Heart left ventricle (tissue), 16 donors: Measurements from ENCODE around the gene DNM1. TPM values are rescaled to one million over a fixed set of nuclear protein-coding genes. Genes with fewer than 3 reads are reported as not detected.

Experiments used
- ATAC-seq, 4 donors: fragments of 200-7000 bp; cut with Tn5 transposase; one replicate each; pipeline ENCODE4 v1.9.1; 2020 to 2022; ENCODE audit warnings: moderate library complexity in 4 of 4, mild to moderate bottlenecking in 3 of 4, moderate number of reproducible peaks in 1 of 4
- DNase-seq, 5 donors: peaks; one replicate each; pipeline ENCODE4 v3.0.0-alpha.2; 2020
- H3K27ac ChIP-seq, 12 donors: fragments of 200-600 bp; sonication (generic) in 4 of 12; one replicate each; pipeline versions ENCODE4 v1.5.0 to v1.8.0; 2016 to 2022; ENCODE audit warnings: mild to moderate bottlenecking in 2 of 12
- H3K27me3 ChIP-seq, 9 donors: fragments of 200-600 bp; sonication (generic) in 2 of 9; one replicate each; pipeline versions ENCODE4 v1.5.1 to v1.8.0; 2016 to 2022; ENCODE audit warnings: mild to moderate bottlenecking in 3 of 9
- H3K36me3 ChIP-seq, 9 donors: fragments of 200-600 bp; sonication (generic) in 2 of 9; one replicate each; pipeline versions ENCODE4 v1.5.0 to v1.8.0; 2018 to 2022; ENCODE audit warnings: mild to moderate bottlenecking in 2 of 9
- H3K4me1 ChIP-seq, 12 donors: fragments of 200-600 bp; sonication (generic) in 4 of 12; one replicate each; pipeline versions ENCODE4 v1.5.0 to v1.8.0; 2016 to 2022; ENCODE audit warnings: mild to moderate bottlenecking in 3 of 12
- H3K4me3 ChIP-seq, 12 donors: fragments of 200-600 bp; sonication (generic) in 4 of 12; one replicate each; pipeline versions ENCODE4 v1.5.0 to v1.8.0; 2017 to 2022; ENCODE audit warnings: mild to moderate bottlenecking in 9 of 12, moderate library complexity in 4 of 12
- H3K9me3 ChIP-seq, 12 donors: fragments of 200-600 bp; sonication (generic) in 4 of 12; one replicate each; pipeline versions ENCODE4 v1.5.0 to v1.8.0; 2016 to 2022; ENCODE audit warnings: mild to moderate bottlenecking in 1 of 12
- CTCF ChIP-seq, 12 donors: fragments of 200-600 bp; sonication (generic) in 4 of 12; IDR thresholded peaks; one replicate each; pipeline versions ENCODE4 v1.5.0 to v1.8.0; 2018 to 2022; ENCODE audit warnings: antibody characterized with exemption in 12 of 12, mild to moderate bottlenecking in 5 of 12
- POLR2A ChIP-seq, 2 donors: fragments of 450-650 bp; IDR thresholded peaks; one replicate each; pipeline ENCODE4 v1.6.1; 2017; ENCODE audit warnings: antibody characterized with exemption in 2 of 2, mild to moderate bottlenecking in 2 of 2, moderate library complexity in 2 of 2
- WGBS, 4 donors: extraction: QIAGEN DNeasy Blood & Tissue Kit in 2 of 4; methylation state at CpG; one replicate each; pipeline versions ENCODE4 v1.1.5 to v1.1.7; 2013 to 2018; 5-methylcytosine and 5-hydroxymethylcytosine counted together
- intact Hi-C, 10 donors: fragments of 100-400 bp; cut with DNase I; formaldehyde crosslinking; loops; one replicate each; pipeline versions ENCODE4 v1.11.1 to v1.14.2; 2022
- polyA plus RNA-seq, 2 donors: library from polyadenylated mRNA; stranded (reverse); fragments of 200-250 nt; gene quantifications; one replicate each; pipeline ENCODE4 v1.2.3, GENCODE V29; 2013
- total RNA-seq, 9 donors: library from RNA; depleted of rRNA in 2 of 9; stranded (reverse); fragments of >200 nt in 2 of 9; fragmentation: NEBNext Ultra II Directional in 3 of 9; extraction: Animal tissue kit (Norgen Biotek cat#: 25700) in 3 of 9; gene quantifications; one replicate each; pipeline versions ENCODE4 v1.1.0 to v1.2.4, GENCODE V29; 2016 to 2023
- donor health status: ischemic (EF 13 %, LVEDD 7.1; RV severe dilation, severe dysfunction).
- donor health status: healthy with polysubstance abuse.
- donor health status: DM: no; HTN: yes; CAD: no.
- donor health status: DM: no; HTN: no; CAD: no.
- donor health status: ischemic (EF 25% LVEDD 6.9; RV normal size, moderate dysfunction).
- donor health status: ischemic (EF 25% LVEDD 5.7; RV mildly dilated, moderate dysfunction).
- donor health status: healthy.
- donor health status: DM: yes; HTN: yes; CAD: no.
- donor health status: ischemic (EF 35%, LVEDD 5.7; RV mildly dilated, moderate dysfunction).
- donor health status: nonischemic (EF 11% LVEDD 7.7; RV severe dilation, severe dysfunction).
- donor health status: DM: yes; HTN: yes; CAD: no.
- donor health status: PGD.
- donor health status: ischemic (EF 29% LVEDD 5.4; RV normal size, mild dysfunction).
- donor health status: nonischemic (EF 23%, LVEDD 6.1; RV moderate dilation, normal function).

DNM1 gene
- total and polyA plus RNA-seq, 11 donors: 1.6 to 17.2 (median 3.6) TPM

- no peaks in the 10 kb centered on the region for H3K27me3 ChIP-seq
- WGBS, 4 donors: 91 to 96% (median 95%) methylated on average over 12 of the region's 12 CpGs
- DNase-seq: no peak
- peaks cover 0 to 8% (median 0%) of the 10 kb centered on the region in 12 donors for H3K4me1 ChIP-seq
- intact Hi-C loops: no loop called here
- H3K36me3 ChIP-seq: peaks cover 0 to 42% (median 29%) of the 10 kb centered on the region in 9 donors
- no peak for ATAC-seq
- no peaks in the 10 kb centered on the region for H3K9me3 ChIP-seq
- TF ChIP-seq POLR2A (IDR thresholded peaks at IDR 0.05): no peak
- no peak for TF ChIP-seq CTCF (IDR thresholded peaks at IDR 0.05)
- H3K27ac ChIP-seq: no peak overlapping the region
- H3K4me3 ChIP-seq: no peak overlapping the region
Measured at GRCh38 chr9:128285033-128285784, 82.0 kb downstream of the DNM1 start.

GRCh38 chr9:128286440-128286839 is 83.3 kb downstream of the DNM1 start:
- WGBS, 4 donors: 33 to 50% (median 41%) methylated on average over 6 of the region's 6 CpGs
- DNase-seq (peak in 4 of 5 donors; percentile 52 to 71 (median 66)), ATAC-seq (peak; percentile 80 to 87 (median 82))
- TF ChIP-seq POLR2A (IDR thresholded peaks at IDR 0.05): no peak
- Histone ChIP-seq H3K27ac (no peak overlapping the region), H3K27me3 (no peaks in the 10 kb centered on the region), H3K9me3 (no peaks in the 10 kb centered on the region), H3K36me3 (peaks cover 0 to 46% (median 29%) of the 10 kb centered on the region in 9 donors), H3K4me1 (peaks cover 0 to 8% (median 0%) of the 10 kb centered on the region in 12 donors), H3K4me3 (no peak overlapping the region)
- intact Hi-C loops: no loop called here

GRCh38 chr9:128288273-128289004 is 85.3 kb downstream of the DNM1 start:
- intact Hi-C loops: no loop called here
- 78 to 88% (median 86%) methylated on average over 11 of the region's 11 CpGs for WGBS, 4 donors
- DNase-seq (no peak), ATAC-seq (no peak)
- peaks cover 0 to 8% (median 0%) of the 10 kb centered on the region in 12 donors for H3K4me1 ChIP-seq
- H3K27me3 ChIP-seq: no peaks in the 10 kb centered on the region
- H3K4me3 ChIP-seq: no peak overlapping the region
- peaks cover 0 to 46% (median 29%) of the 10 kb centered on the region in 9 donors for H3K36me3 ChIP-seq
- TF ChIP-seq POLR2A (IDR thresholded peaks at IDR 0.05): no peak
- no peak for TF ChIP-seq CTCF (IDR thresholded peaks at IDR 0.05)
- H3K9me3 ChIP-seq: no peaks in the 10 kb centered on the region
- no peak overlapping the region for H3K27ac ChIP-seq

- Histone ChIP-seq H3K27me3 (no peaks in the 10 kb centered on the region), H3K36me3 (peaks cover 0 to 29% (median 12%) of the 10 kb centered on the region in 9 donors), H3K4me3 (no peak overlapping the region), H3K27ac (no peak overlapping the region), H3K4me1 (peaks cover 0 to 6% (median 0%) of the 10 kb centered on the region in 12 donors), H3K9me3 (no peaks in the 10 kb centered on the region)
- DNase-seq: no peak
- TF ChIP-seq POLR2A (IDR thresholded peaks at IDR 0.05): no peak
- intact Hi-C loops: loop anchor here in 2 of 10 donors (10.0 kb wide), 2 partner anchors 53 to 343 kb away; partner anchors contain the start of gene SLC27A4 (in 1 of the 2)
- no peak for ATAC-seq
- 92 to 95% (median 94%) methylated on average over 3 of the region's 3 CpGs for WGBS, 4 donors
Measured at GRCh38 chr9:128292009-128292408, 88.8 kb downstream of the DNM1 start.

- 86 to 92% (median 88%) methylated on average over 4 of the region's 4 CpGs for WGBS, 4 donors
Measured at GRCh38 chr9:128293091-128293490, 89.9 kb downstream of the DNM1 start.

More at GRCh38 chr9:128293091-128293490, 89.9 kb downstream of the DNM1 start:
- intact Hi-C loops: loop anchor here in 2 of 10 donors (10.0 kb wide), 2 partner anchors 52 to 342 kb away; partner anchors contain the start of gene SLC27A4 (in 1 of the 2)
- H3K27me3 ChIP-seq: no peaks in the 10 kb centered on the region
- no peaks in the 10 kb centered on the region for H3K9me3 ChIP-seq
- ATAC-seq: no peak
- no peak overlapping the region for H3K4me3 ChIP-seq
- no peak for TF ChIP-seq CTCF (IDR thresholded peaks at IDR 0.05)
- no peak for TF ChIP-seq POLR2A (IDR thresholded peaks at IDR 0.05)
- peaks cover 0 to 6% (median 0%) of the 10 kb centered on the region in 12 donors for H3K4me1 ChIP-seq
- peaks cover 0 to 24% (median 11%) of the 10 kb centered on the region in 9 donors for H3K36me3 ChIP-seq
- no peak overlapping the region for H3K27ac ChIP-seq
- DNase-seq: no peak
